ENCODE data around the gene TRIM41.
"Not testable (repeated sequence)": the region's sequence is repeated elsewhere in the genome, so short reads cannot be mapped to it uniquely, and the experiment has no call there.

DNA sequence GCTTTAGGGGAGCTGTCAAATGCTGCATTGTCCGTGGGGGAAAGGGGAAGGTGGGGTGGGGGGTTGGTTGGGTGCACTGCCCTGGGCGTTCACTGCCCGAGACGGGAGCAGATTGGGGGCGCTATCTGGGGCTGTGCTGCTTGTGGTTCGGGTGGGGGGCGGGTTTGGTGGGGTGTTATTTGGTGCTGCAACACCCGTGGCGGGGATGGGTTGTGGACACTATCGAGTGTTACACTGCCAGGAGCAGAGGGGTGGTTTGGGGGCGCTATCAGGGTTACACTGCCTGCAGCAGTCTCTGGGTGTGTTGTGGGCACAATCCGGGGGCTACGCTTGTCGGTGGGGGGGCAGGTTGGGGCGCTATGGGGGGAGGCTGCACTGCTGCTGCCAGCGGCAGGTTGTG, 59.3 kb downstream of the TRIM41 start:
- not testable (repeated sequence) for TF ChIP-seq POLR2A, POLR2AphosphoS5 (IDR thresholded peaks at IDR 0.05; ENCODE audit: low read depth, low read length)

All from GM12892 (cell line).